CD14-positive monocyte (primary cell): ENCODE results near the gene VGLL2. TPM values are rescaled to one million over a fixed set of nuclear protein-coding genes. Genes with fewer than 3 reads are reported as not detected.
A peak's percentile ranks its signal among the peaks of the same experiment; 100 is the strongest.

Experiments
- DNase-seq, 3 donors: peaks; one replicate each; pipeline ENCODE4 v3.0.0-alpha.2; 2011 to 2022
- H2AFZ ChIP-seq: 2 replicates; pipeline ENCODE4 v1.6.0; 2012; ENCODE audit warnings: mild to moderate bottlenecking, low read depth, low read length, inconsistent platforms; ENCODE audit not compliant: insufficient read depth, poor library complexity, severe bottlenecking
- H3K27ac ChIP-seq, 2 donors: 1 replicate in 1 of 2; 2 replicates in 1 of 2; pipeline ENCODE4 v1.5.1; 2012 to 2013; ENCODE audit warnings: low read length in 2 of 2, control low read depth in 1 of 2, inconsistent platforms in 1 of 2, low read depth in 1 of 2, mild to moderate bottlenecking in 1 of 2
- H3K27me3 ChIP-seq, 2 donors: one replicate each; pipeline versions ENCODE4 v1.6.0 to v1.6.1; 2011 to 2013; ENCODE audit warnings: low read length in 2 of 2; ENCODE audit not compliant: control insufficient read depth in 2 of 2, insufficient read depth in 2 of 2
- H3K36me3 ChIP-seq, 2 donors: replicated peaks in 1 of 2; 1 replicate in 1 of 2; 2 replicates in 1 of 2; pipeline versions ENCODE4 v1.5.1 to v1.6.1; 2012 to 2013; ENCODE audit warnings: low read length in 2 of 2, control low read depth in 1 of 2, inconsistent platforms in 1 of 2, mild to moderate bottlenecking in 1 of 2; ENCODE audit not compliant: insufficient read depth in 2 of 2, control insufficient read depth in 1 of 2
- H3K4me1 ChIP-seq, 2 donors: 1 replicate in 1 of 2; 2 replicates in 1 of 2; pipeline versions ENCODE4 v1.5.1 to v1.6.1; 2012 to 2013; ENCODE audit warnings: low read length in 2 of 2, control low read depth in 1 of 2, inconsistent platforms in 1 of 2, mild to moderate bottlenecking in 1 of 2, moderate library complexity in 1 of 2; ENCODE audit not compliant: insufficient read depth in 2 of 2, control insufficient read depth in 1 of 2
- H3K4me2 ChIP-seq: replicated peaks from 2 replicates; pipeline ENCODE3; 2012; ENCODE audit warnings: low read length, moderate library complexity, mild to moderate bottlenecking; ENCODE audit not compliant: poor library complexity, severe bottlenecking; ENCODE audit errors: extremely low read depth
- H3K4me3 ChIP-seq, 3 experiments: fragments of 200-600 bp in 1 of 3; sonication (generic) in 1 of 3; replicated peaks in 1 of 3; 1 replicate in 2 of 3; 2 replicates in 1 of 3; pipeline ENCODE4 v1.5.1; 2011 to 2013; ENCODE audit warnings: low read length in 3 of 3, mild to moderate bottlenecking in 3 of 3, control low read depth in 2 of 3, low read depth in 2 of 3, inconsistent platforms in 1 of 3, moderate library complexity in 1 of 3
- H3K79me2 ChIP-seq: 2 replicates; pipeline ENCODE4 v1.6.0; 2012; ENCODE audit warnings: mild to moderate bottlenecking, control low read depth, inconsistent platforms, low read length, moderate library complexity; ENCODE audit not compliant: insufficient read depth
- H3K9ac ChIP-seq: 2 replicates; pipeline ENCODE4 v1.6.0; 2017; ENCODE audit warnings: low read length, mild to moderate bottlenecking; ENCODE audit not compliant: insufficient read depth, poor library complexity, severe bottlenecking
- H3K9me3 ChIP-seq, 2 donors: replicated peaks in 1 of 2; 1 replicate in 1 of 2; 2 replicates in 1 of 2; pipeline versions ENCODE4 v1.5.1 to v1.6.1; 2012 to 2013; ENCODE audit warnings: low read length in 2 of 2, control low read depth in 1 of 2; ENCODE audit not compliant: control insufficient read depth in 1 of 2, insufficient read depth in 1 of 2
- H4K20me1 ChIP-seq: 2 replicates; pipeline ENCODE4 v1.6.0; 2012; ENCODE audit warnings: mild to moderate bottlenecking, low read length, control low read depth, moderate library complexity; ENCODE audit not compliant: insufficient read depth
- H3K27ac Mint-ChIP-seq, 7 donors: one replicate each; pipeline ENCODE4 v1.8.0; 2020; ENCODE audit warnings: mild to moderate bottlenecking in 7 of 7, mixed read lengths in 7 of 7, moderate library complexity in 6 of 7, inconsistent platforms in 2 of 7
- H3K27me3 Mint-ChIP-seq, 3 donors: one replicate each; pipeline ENCODE4 v1.8.0; 2021 to 2022; ENCODE audit warnings: low read depth in 3 of 3, mild to moderate bottlenecking in 3 of 3, mixed read lengths in 3 of 3, moderate library complexity in 3 of 3, inconsistent platforms in 1 of 3
- H3K36me3 Mint-ChIP-seq, 2 donors: one replicate each; pipeline ENCODE4 v1.8.0; 2020; ENCODE audit warnings: mixed read lengths in 2 of 2, inconsistent platforms in 1 of 2, mild to moderate bottlenecking in 1 of 2
- H3K4me1 Mint-ChIP-seq: one replicate; pipeline ENCODE4 v1.8.0; 2020; ENCODE audit warnings: mild to moderate bottlenecking, mixed read lengths
- H3K4me3 Mint-ChIP-seq, 2 donors: one replicate each; pipeline ENCODE4 v1.8.0; 2020; ENCODE audit warnings: mild to moderate bottlenecking in 2 of 2, mixed read lengths in 2 of 2, moderate library complexity in 1 of 2
- H3K9me3 Mint-ChIP-seq, 7 donors: one replicate each; pipeline ENCODE4 v1.8.0; 2020 to 2022; ENCODE audit warnings: mixed read lengths in 7 of 7, mild to moderate bottlenecking in 6 of 7, moderate library complexity in 6 of 7, inconsistent platforms in 2 of 7
- WGBS: methylation state at CpG from one replicate; pipeline ENCODE4 v1.1.5; 2013; ENCODE audit warnings: missing lambda C conversion rate; ENCODE audit not compliant: insufficient coverage; 5-methylcytosine and 5-hydroxymethylcytosine counted together
- intact Hi-C, 2 donors: fragments of 100-400 bp; cut with micrococcal nuclease; formaldehyde crosslinking; loops; one replicate each; pipeline versions ENCODE4 v1.15.0 to v1.15.1; 2023
- polyA minus RNA-seq: library from RNA; depleted of rRNA, polyadenylated mRNA; stranded (reverse); fragments of >200 nt; gene quantifications from 2 replicates; pipeline ENCODE4 v1.2.3, GENCODE V29; 2012
- polyA plus RNA-seq, 3 donors: library from polyadenylated mRNA; depleted of rRNA in 1 of 3; unstranded in 2 of 3; stranded (reverse) in 1 of 3; fragments of 300-500 nt in 2 of 3; fragments of >200 nt in 1 of 3; fragmentation: Illumina TruSeq in 2 of 3; gene quantifications; 1 replicate in 2 of 3; 2 replicates in 1 of 3; pipeline ENCODE4 v1.2.3, GENCODE V29; 2012 to 2021
- total RNA-seq, 12 experiments: library from RNA in 1 of 12; stranded (reverse) in 1 of 12; fragments of 120-200 nt in 1 of 12; gene quantifications; one replicate each; pipeline ENCODE4 v1.2.4 and lab custom pipeline; 2013 to 2026; ENCODE audit warnings: mixed read lengths in 6 of 12, inconsistent platforms in 1 of 12
- TF ChIP-seq, protein P1 (sequence below): fragments of 200-600 bp; IDR thresholded peaks from one replicate; pipeline ENCODE4 v1.8.0; 2022; ENCODE audit warnings: antibody characterized with exemption, mild to moderate bottlenecking

VGLL2 gene
- not detected for total RNA-seq (2013)
- polyA plus RNA-seq: not detected
- polyA minus RNA-seq: not detected in 2 replicates
- total RNA-seq (lab: John Stamatoyannopoulos, UW): 0 to 1.5 (median 0) reads per million in 11 experiments

- intact Hi-C loops: no loop called here
Measured at GRCh38 chr6:117265410-117266256, at the start of gene VGLL2. Gene VGLL2, plus strand, starts transcription at chr6:117265558. Its CDS starts 206 bp downstream, at chr6:117265764.

DNA sequence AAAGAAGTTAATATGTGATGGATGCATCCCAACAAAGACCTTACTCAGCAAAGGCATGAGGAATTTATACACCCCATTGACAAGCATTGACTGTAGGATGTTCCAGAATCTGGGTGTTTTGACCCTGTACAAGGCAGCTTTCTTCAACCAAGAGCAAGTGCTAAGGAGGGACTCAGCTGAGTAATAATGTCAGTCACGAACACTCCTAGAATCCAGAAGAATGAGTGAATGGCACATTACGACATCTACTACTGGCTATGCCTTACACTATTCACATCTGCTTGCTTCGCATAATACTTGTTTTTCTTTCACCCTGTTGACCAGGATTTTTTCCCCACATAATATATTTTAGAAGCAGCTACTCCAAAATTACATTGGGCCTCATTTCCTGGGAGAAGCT lies 42.5 kb upstream of the VGLL2 start:
- Histone ChIP-seq H3K27ac (no peak overlapping the region), H4K20me1 (no peaks in the 10 kb centered on the region), H3K9me3 (no peaks in the 10 kb centered on the region), H3K4me3 (no peak overlapping the region), H3K4me1 (no peaks in the 10 kb centered on the region), H3K4me2 (no peak overlapping the region), H3K9ac (no peak overlapping the region), H2AFZ (no peak overlapping the region), H3K27me3 (no peaks in the 10 kb centered on the region), H3K36me3 (no peaks in the 10 kb centered on the region), H3K79me2 (no peaks in the 10 kb centered on the region)
- TF ChIP-seq, protein P1, sequence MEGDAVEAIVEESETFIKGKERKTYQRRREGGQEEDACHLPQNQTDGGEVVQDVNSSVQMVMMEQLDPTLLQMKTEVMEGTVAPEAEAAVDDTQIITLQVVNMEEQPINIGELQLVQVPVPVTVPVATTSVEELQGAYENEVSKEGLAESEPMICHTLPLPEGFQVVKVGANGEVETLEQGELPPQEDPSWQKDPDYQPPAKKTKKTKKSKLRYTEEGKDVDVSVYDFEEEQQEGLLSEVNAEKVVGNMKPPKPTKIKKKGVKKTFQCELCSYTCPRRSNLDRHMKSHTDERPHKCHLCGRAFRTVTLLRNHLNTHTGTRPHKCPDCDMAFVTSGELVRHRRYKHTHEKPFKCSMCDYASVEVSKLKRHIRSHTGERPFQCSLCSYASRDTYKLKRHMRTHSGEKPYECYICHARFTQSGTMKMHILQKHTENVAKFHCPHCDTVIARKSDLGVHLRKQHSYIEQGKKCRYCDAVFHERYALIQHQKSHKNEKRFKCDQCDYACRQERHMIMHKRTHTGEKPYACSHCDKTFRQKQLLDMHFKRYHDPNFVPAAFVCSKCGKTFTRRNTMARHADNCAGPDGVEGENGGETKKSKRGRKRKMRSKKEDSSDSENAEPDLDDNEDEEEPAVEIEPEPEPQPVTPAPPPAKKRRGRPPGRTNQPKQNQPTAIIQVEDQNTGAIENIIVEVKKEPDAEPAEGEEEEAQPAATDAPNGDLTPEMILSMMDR: no peak
- Mint-ChIP-seq H3K27me3 (peaks cover 0 to 2% (median 1%) of the 10 kb centered on the region in 3 donors), H3K4me1 (no peaks in the 10 kb centered on the region), H3K27ac (no peak overlapping the region), H3K36me3 (no peaks in the 10 kb centered on the region), H3K9me3 (peaks cover 0 to 3% (median 0%) of the 10 kb centered on the region in 7 donors), H3K4me3 (no peak overlapping the region)
- no peak for DNase-seq
- intact Hi-C loops: no loop called here
- 100% methylated on average over 2 of the region's 3 CpGs for WGBS

More at GRCh38 chr6:117265410-117266256, at the start of gene VGLL2:
- no peak within 1 kb of the TSS for H3K4me3 ChIP-seq
- Mint-ChIP-seq H3K4me3 (peak within 1 kb of the TSS; percentile 51 to 83), H3K27me3 (peaks cover 81 to 91% (median 90%) of the 10 kb centered on the region in 3 donors), H3K27ac (no peak within 1 kb of the TSS), H3K4me1 (peaks cover 9% of the 10 kb centered on the region), H3K36me3 (peaks cover 0 to 2% of the 10 kb centered on the region in 2 donors), H3K9me3 (peaks cover 2 to 46% (median 24%) of the 10 kb centered on the region in 7 donors)
- 2% methylated on average over 44 of the region's 63 CpGs for WGBS
- no peaks in the 10 kb centered on the region for H3K36me3 ChIP-seq
- no peak for DNase-seq
- H3K27me3 ChIP-seq: peaks cover 83 to 96% of the 10 kb centered on the region in 2 donors
- H3K79me2 ChIP-seq: no peaks in the 10 kb centered on the region
- peaks cover 5 to 44% of the 10 kb centered on the region in 2 donors for H3K9me3 ChIP-seq
- H2AFZ ChIP-seq: no peak within 1 kb of the TSS
- no peak within 1 kb of the TSS for H3K9ac ChIP-seq
- TF ChIP-seq, protein P1: no peak
- H4K20me1 ChIP-seq: no peaks in the 10 kb centered on the region
- peak within 1 kb of the TSS; percentile 20 for H3K4me2 ChIP-seq
- H3K4me1 ChIP-seq: peaks cover 0 to 3% of the 10 kb centered on the region in 2 donors
- H3K27ac ChIP-seq: no peak within 1 kb of the TSS
